ENCODE measurements around the gene SLC35A4. TPM values are rescaled to one million over a fixed set of nuclear protein-coding genes. Genes with fewer than 3 reads are reported as not detected.

SLC35A4 gene
- total and polyA plus RNA-seq, 4 donors, result 17.5 to 37.0 (median 26.6) TPM

GRCh38 chr5:140561753-140562523 lies 2.7 kb upstream of the SLC35A4 start:
- peaks cover 1 to 9% (median 6%) of the 10 kb centered on the region in 4 donors for H3K36me3 ChIP-seq (ENCODE audit: control insufficient read depth in 4 of 4, insufficient read depth in 3 of 4, low read depth in 1 of 4, low read length in 3 of 4)
- peak overlapping the region; percentile 42 to 55 for H3K27ac ChIP-seq (ENCODE audit: low read depth in 1 of 2, low read length in 2 of 2)
- TF ChIP-seq HNF4A (conservative IDR thresholded peaks at IDR 0.05), result peak; percentile 70 to 79
- peak; percentile 74 for TF ChIP-seq NR2F2 (IDR thresholded peaks at IDR 0.05)
- peak in 1 of 2 donors; percentile 64 for TF ChIP-seq GABPA (IDR thresholded peaks at IDR 0.05 in 1 of 2, conservative IDR thresholded peaks at IDR 0.05 in 1 of 2)
- TF ChIP-seq, protein P1, sequence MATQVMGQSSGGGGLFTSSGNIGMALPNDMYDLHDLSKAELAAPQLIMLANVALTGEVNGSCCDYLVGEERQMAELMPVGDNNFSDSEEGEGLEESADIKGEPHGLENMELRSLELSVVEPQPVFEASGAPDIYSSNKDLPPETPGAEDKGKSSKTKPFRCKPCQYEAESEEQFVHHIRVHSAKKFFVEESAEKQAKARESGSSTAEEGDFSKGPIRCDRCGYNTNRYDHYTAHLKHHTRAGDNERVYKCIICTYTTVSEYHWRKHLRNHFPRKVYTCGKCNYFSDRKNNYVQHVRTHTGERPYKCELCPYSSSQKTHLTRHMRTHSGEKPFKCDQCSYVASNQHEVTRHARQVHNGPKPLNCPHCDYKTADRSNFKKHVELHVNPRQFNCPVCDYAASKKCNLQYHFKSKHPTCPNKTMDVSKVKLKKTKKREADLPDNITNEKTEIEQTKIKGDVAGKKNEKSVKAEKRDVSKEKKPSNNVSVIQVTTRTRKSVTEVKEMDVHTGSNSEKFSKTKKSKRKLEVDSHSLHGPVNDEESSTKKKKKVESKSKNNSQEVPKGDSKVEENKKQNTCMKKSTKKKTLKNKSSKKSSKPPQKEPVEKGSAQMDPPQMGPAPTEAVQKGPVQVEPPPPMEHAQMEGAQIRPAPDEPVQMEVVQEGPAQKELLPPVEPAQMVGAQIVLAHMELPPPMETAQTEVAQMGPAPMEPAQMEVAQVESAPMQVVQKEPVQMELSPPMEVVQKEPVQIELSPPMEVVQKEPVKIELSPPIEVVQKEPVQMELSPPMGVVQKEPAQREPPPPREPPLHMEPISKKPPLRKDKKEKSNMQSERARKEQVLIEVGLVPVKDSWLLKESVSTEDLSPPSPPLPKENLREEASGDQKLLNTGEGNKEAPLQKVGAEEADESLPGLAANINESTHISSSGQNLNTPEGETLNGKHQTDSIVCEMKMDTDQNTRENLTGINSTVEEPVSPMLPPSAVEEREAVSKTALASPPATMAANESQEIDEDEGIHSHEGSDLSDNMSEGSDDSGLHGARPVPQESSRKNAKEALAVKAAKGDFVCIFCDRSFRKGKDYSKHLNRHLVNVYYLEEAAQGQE (IDR thresholded peaks at IDR 0.05), result no peak
- peak; percentile 97 to 98 for TF ChIP-seq RXRA (IDR thresholded peaks at IDR 0.05)
- TF ChIP-seq, protein P2, sequence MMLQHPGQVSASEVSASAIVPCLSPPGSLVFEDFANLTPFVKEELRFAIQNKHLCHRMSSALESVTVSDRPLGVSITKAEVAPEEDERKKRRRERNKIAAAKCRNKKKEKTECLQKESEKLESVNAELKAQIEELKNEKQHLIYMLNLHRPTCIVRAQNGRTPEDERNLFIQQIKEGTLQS (IDR thresholded peaks at IDR 0.05), result no peak
- TF ChIP-seq EGR1 (IDR thresholded peaks at IDR 0.05; ENCODE audit: low read depth in 2 of 2), result peak in 1 of 2 donors; percentile 53
- TF ChIP-seq FOXA2 (IDR thresholded peaks at IDR 0.05), result no peak
- TF ChIP-seq RAD21 (IDR thresholded peaks at IDR 0.05), result peak; percentile 52 to 59
- peak; percentile 9 for TF ChIP-seq FOXA1 (IDR thresholded peaks at IDR 0.05)
- peak; percentile 71 for TF ChIP-seq SP1 (IDR thresholded peaks at IDR 0.05)
- TF ChIP-seq, protein P3, sequence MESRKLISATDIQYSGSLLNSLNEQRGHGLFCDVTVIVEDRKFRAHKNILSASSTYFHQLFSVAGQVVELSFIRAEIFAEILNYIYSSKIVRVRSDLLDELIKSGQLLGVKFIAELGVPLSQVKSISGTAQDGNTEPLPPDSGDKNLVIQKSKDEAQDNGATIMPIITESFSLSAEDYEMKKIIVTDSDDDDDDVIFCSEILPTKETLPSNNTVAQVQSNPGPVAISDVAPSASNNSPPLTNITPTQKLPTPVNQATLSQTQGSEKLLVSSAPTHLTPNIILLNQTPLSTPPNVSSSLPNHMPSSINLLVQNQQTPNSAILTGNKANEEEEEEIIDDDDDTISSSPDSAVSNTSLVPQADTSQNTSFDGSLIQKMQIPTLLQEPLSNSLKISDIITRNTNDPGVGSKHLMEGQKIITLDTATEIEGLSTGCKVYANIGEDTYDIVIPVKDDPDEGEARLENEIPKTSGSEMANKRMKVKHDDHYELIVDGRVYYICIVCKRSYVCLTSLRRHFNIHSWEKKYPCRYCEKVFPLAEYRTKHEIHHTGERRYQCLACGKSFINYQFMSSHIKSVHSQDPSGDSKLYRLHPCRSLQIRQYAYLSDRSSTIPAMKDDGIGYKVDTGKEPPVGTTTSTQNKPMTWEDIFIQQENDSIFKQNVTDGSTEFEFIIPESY (IDR thresholded peaks at IDR 0.05), result no peak
- peak; percentile 76 for TF ChIP-seq YY1 (IDR thresholded peaks at IDR 0.05)
- peak; percentile 40 for TF ChIP-seq HNF4G (IDR thresholded peaks at IDR 0.05)
- TF ChIP-seq CTCF (IDR thresholded peaks at IDR 0.05; ENCODE audit: low read depth, low read length, missing input control), result no peak
- TF ChIP-seq MAX (IDR thresholded peaks at IDR 0.05), result peak; percentile 86
- TF ChIP-seq JUND (IDR thresholded peaks at IDR 0.05), result peak in 1 of 2 donors; percentile 27
- TF ChIP-seq TAF1 (conservative IDR thresholded peaks at IDR 0.05), result no peak
- no peaks in the 10 kb centered on the region for H3K27me3 ChIP-seq (ENCODE audit: control insufficient read depth in 4 of 4, insufficient read depth in 4 of 4, low read length in 3 of 4)
- 55% methylated on average over 10 of the region's 10 CpGs for WGBS
- no peaks in the 10 kb centered on the region for H3K9me3 ChIP-seq (ENCODE audit: control insufficient read depth in 4 of 4, low read length in 3 of 4)
- no peak overlapping the region for H3K4me3 ChIP-seq (ENCODE audit: low read depth in 1 of 3, low read length in 3 of 3)
- no peak for DNase-seq (ENCODE audit: low spot score)
- H3K4me1 ChIP-seq (ENCODE audit: control insufficient read depth in 4 of 4, insufficient read depth in 4 of 4, low read length in 3 of 4), result peaks cover 26 to 78% (median 76%) of the 10 kb centered on the region in 4 donors
- H3K9ac ChIP-seq (ENCODE audit: low read depth in 1 of 2, low read length in 2 of 2), result no peak overlapping the region
